GM23338 (cell line): ENCODE data around the gene THEM5. TPM values are rescaled to one million over a fixed set of nuclear protein-coding genes. Genes with fewer than 3 reads are reported as not detected.

Experiments used
- ATAC-seq: fragments of 200-7000 bp; cut with Tn5 transposase; 3 replicates; pipeline ENCODE4 v1.9.1; 2020
- DNase-seq: peaks from one replicate; pipeline ENCODE4 v3.0.0-alpha.2; 2015; ENCODE audit warnings: low spot score
- H2AFZ ChIP-seq: fragments of 200-600 bp; sonication (generic); 2 replicates; pipeline ENCODE4 v1.8.0; 2016; ENCODE audit warnings: antibody characterized with exemption, mild to moderate bottlenecking, moderate library complexity
- H3F3A ChIP-seq: fragments of 200-600 bp; sonication (generic); replicated peaks from 2 replicates; pipeline ENCODE4 v1.8.0; 2017; ENCODE audit warnings: antibody characterized with exemption, mixed run types, low read depth
- H3K27ac ChIP-seq: fragments of 200-600 bp; sonication (generic); 2 replicates; pipeline ENCODE4 v1.6.1; 2016; ENCODE audit warnings: low read depth
- H3K27me3 ChIP-seq: fragments of 200-600 bp; sonication (generic); 2 replicates; pipeline ENCODE4 v1.8.0; 2016; ENCODE audit warnings: mild to moderate bottlenecking, mixed run types, moderate library complexity; ENCODE audit not compliant: insufficient read depth
- H3K36me3 ChIP-seq: fragments of 200-600 bp; sonication (generic); 2 replicates; pipeline ENCODE4 v1.8.0; 2016; ENCODE audit warnings: mild to moderate bottlenecking; ENCODE audit not compliant: insufficient read depth
- H3K4me1 ChIP-seq: fragments of 200-600 bp; sonication (generic); 2 replicates; pipeline ENCODE4 v1.8.0; 2016; ENCODE audit warnings: mild to moderate bottlenecking, moderate library complexity; ENCODE audit not compliant: insufficient read depth
- H3K4me2 ChIP-seq: fragments of 200-600 bp; sonication (generic); 2 replicates; pipeline ENCODE4 v1.7.1; 2017; ENCODE audit warnings: mixed run types
- H3K4me3 ChIP-seq: fragments of 200-600 bp; sonication (generic); 2 replicates; pipeline ENCODE4 v1.6.1; 2016; ENCODE audit warnings: mixed run types
- H3K79me2 ChIP-seq: fragments of 200-600 bp; sonication (generic); replicated peaks from 2 replicates; pipeline ENCODE4 v1.8.0; 2017; ENCODE audit warnings: mild to moderate bottlenecking; ENCODE audit not compliant: insufficient read depth
- H3K9me2 ChIP-seq: fragments of 200-600 bp; sonication (generic); 2 replicates; pipeline ENCODE4 v1.8.0; 2017; ENCODE audit not compliant: insufficient read depth
- H4K20me1 ChIP-seq: fragments of 200-600 bp; sonication (generic); replicated peaks from 2 replicates; pipeline ENCODE4 v1.8.0; 2017; ENCODE audit warnings: mild to moderate bottlenecking; ENCODE audit not compliant: insufficient read depth
- H3K27ac Mint-ChIP-seq: 2 replicates; pipeline ENCODE4 v1.8.0; 2020; ENCODE audit warnings: inconsistent platforms, mild to moderate bottlenecking, moderate library complexity, mixed read lengths
- H3K27me3 Mint-ChIP-seq: 3 replicates; pipeline ENCODE4 v1.8.0; 2022; ENCODE audit warnings: low read depth, mild to moderate bottlenecking, moderate library complexity, mixed read lengths, inconsistent platforms; ENCODE audit not compliant: insufficient read depth, poor library complexity
- H3K36me3 Mint-ChIP-seq: 3 replicates; pipeline ENCODE4 v1.8.0; 2021; ENCODE audit warnings: low read depth, mild to moderate bottlenecking, inconsistent platforms, moderate library complexity, mixed read lengths
- H3K4me1 Mint-ChIP-seq: 3 replicates; pipeline ENCODE4 v1.8.0; 2020; ENCODE audit warnings: mild to moderate bottlenecking, inconsistent platforms, mixed read lengths
- H3K4me3 Mint-ChIP-seq: 3 replicates; pipeline ENCODE4 v1.8.0; 2021; ENCODE audit warnings: moderate library complexity, mild to moderate bottlenecking, inconsistent platforms, mixed read lengths
- H3K9me3 Mint-ChIP-seq: 3 replicates; pipeline ENCODE4 v1.8.0; 2020; ENCODE audit warnings: moderate library complexity, mild to moderate bottlenecking, inconsistent platforms, mixed read lengths
- CREB1 ChIP-seq: fragments of 250-450 bp; sonication (Bioruptor Pico); IDR thresholded peaks from 2 replicates; pipeline ENCODE4 v1.5.0; 2020; ENCODE audit warnings: low read depth, mild to moderate bottlenecking, moderate library complexity
- EZH2 ChIP-seq: fragments of 200-600 bp; sonication (generic); IDR thresholded peaks from one replicate; pipeline ENCODE4 v1.8.0; 2017; ENCODE audit warnings: antibody characterized with exemption, mild to moderate bottlenecking, low read depth; ENCODE audit not compliant: unreplicated experiment
- EZH2phosphoT487 ChIP-seq: fragments of 200-600 bp; sonication (generic); IDR thresholded peaks from one replicate; pipeline ENCODE4 v1.8.1; 2018; ENCODE audit warnings: antibody characterized with exemption; ENCODE audit not compliant: unreplicated experiment
- JUNB ChIP-seq: IDR thresholded peaks from one replicate; pipeline ENCODE4 v1.6.1; 2016; ENCODE audit warnings: antibody characterized with exemption; ENCODE audit not compliant: unreplicated experiment
- NANOG ChIP-seq: IDR thresholded peaks from 2 replicates; pipeline ENCODE4 v1.6.1; 2016; ENCODE audit warnings: antibody characterized with exemption, borderline replicate concordance
- POLR2AphosphoS5 ChIP-seq: IDR thresholded peaks from 2 replicates; pipeline ENCODE4 v1.6.1; 2016; ENCODE audit warnings: antibody characterized with exemption, low read depth
- STAT1 ChIP-seq: IDR thresholded peaks from one replicate; pipeline ENCODE4 v1.6.1; 2016; ENCODE audit warnings: antibody characterized with exemption; ENCODE audit not compliant: unreplicated experiment
- ZNF114 ChIP-seq: fragments of 250-450 bp; sonication (Bioruptor Pico); IDR thresholded peaks from 2 replicates; pipeline ENCODE4 v1.5.0; 2020; ENCODE audit warnings: mild to moderate bottlenecking, moderate library complexity
- ZNF331 ChIP-seq: fragments of 250-450 bp; sonication (Bioruptor Pico); IDR thresholded peaks from 2 replicates; pipeline ENCODE4 v1.5.0; 2020; ENCODE audit warnings: low read depth, mild to moderate bottlenecking, moderate library complexity
- polyA plus RNA-seq: library from polyadenylated mRNA; unstranded; fragments of >200 nt; fragmentation: Nextera tagmentation; extraction: Ambion mirVana; gene quantifications from 2 replicates; pipeline ENCODE4 v1.2.1, GENCODE V29; 2016
- total RNA-seq: library from RNA; depleted of rRNA; stranded (reverse); fragments of >200 nt; shearing (Covaris generic); gene quantifications from 2 replicates; pipeline ENCODE4 v1.2.3, GENCODE V29; 2014
- TF ChIP-seq, protein P1 (sequence below): fragments of 250-450 bp; sonication (Bioruptor Pico); IDR thresholded peaks from 2 replicates; pipeline ENCODE4 v1.5.0; 2020; ENCODE audit warnings: mild to moderate bottlenecking, moderate library complexity
- TF ChIP-seq, protein P2 (sequence below): IDR thresholded peaks from one replicate; pipeline ENCODE4 v1.6.1; 2018; ENCODE audit warnings: antibody characterized with exemption; ENCODE audit not compliant: unreplicated experiment
- TF ChIP-seq, protein P3 (sequence below), 2 experiments: fragments of 200-600 bp in 1 of 2; sonication (generic) in 1 of 2; conservative IDR thresholded peaks; 2 replicates each; pipeline versions ENCODE4 v1.5.1 to v1.6.1; 2016 to 2017; ENCODE audit warnings: antibody characterized with exemption in 2 of 2, low read depth in 2 of 2, mild to moderate bottlenecking in 2 of 2, moderate library complexity in 1 of 2
- TF ChIP-seq, protein P4 (sequence below): IDR thresholded peaks from 2 replicates; pipeline ENCODE4 v1.6.1; 2016; ENCODE audit warnings: antibody characterized with exemption

The THEM5 gene
- total and polyA plus RNA-seq, 2 experiments from 2014 or later, result not detected

DNA sequence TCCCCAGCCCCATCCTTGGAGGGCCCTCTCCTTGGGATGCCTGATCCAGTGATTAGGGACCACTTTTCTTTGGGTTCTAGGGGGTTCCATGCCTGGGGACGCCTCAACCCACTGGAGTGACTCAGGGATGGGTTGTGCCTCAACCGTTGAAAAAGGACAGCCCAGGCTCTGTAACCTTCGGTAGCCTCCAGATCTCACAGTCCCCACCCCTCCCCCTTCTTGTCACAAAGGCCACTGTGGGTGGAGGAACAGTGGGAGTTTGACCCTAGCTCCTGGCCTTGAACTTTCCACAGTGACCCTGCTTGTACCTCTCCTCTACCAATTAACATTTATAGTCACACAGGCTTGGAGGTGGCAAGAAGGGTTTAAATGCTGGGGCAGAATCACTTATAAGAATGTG, 19.3 kb downstream of the THEM5 start:
- Histone ChIP-seq H4K20me1 (no peaks in the 10 kb centered on the region), H3K36me3 (no peaks in the 10 kb centered on the region), H3K9me2 (no peaks in the 10 kb centered on the region), H3K27me3 (peaks cover 24% of the 10 kb centered on the region), H3F3A (peaks cover 2% of the 10 kb centered on the region; the same call in 1 of the 2 replicates), H3K4me2 (no peak overlapping the region), H3K4me1 (peaks cover 27% of the 10 kb centered on the region), H3K4me3 (no peak overlapping the region), H2AFZ (no peak overlapping the region), H3K27ac (no peak overlapping the region), H3K79me2 (no peaks in the 10 kb centered on the region)
- no peak for ATAC-seq
- peaks cover 38% of the 10 kb centered on the region for H3K4me1 Mint-ChIP-seq
- H3K36me3 Mint-ChIP-seq, result no peaks in the 10 kb centered on the region; the same call in 2 of the 3 replicates
- no peak overlapping the region for H3K4me3 Mint-ChIP-seq
- H3K27ac Mint-ChIP-seq, result no peak overlapping the region
- no peak for DNase-seq
- peaks cover 30% of the 10 kb centered on the region for H3K27me3 Mint-ChIP-seq
- peaks cover 4% of the 10 kb centered on the region; the same call in 2 of the 3 replicates for H3K9me3 Mint-ChIP-seq
- TF ChIP-seq, protein P1, sequence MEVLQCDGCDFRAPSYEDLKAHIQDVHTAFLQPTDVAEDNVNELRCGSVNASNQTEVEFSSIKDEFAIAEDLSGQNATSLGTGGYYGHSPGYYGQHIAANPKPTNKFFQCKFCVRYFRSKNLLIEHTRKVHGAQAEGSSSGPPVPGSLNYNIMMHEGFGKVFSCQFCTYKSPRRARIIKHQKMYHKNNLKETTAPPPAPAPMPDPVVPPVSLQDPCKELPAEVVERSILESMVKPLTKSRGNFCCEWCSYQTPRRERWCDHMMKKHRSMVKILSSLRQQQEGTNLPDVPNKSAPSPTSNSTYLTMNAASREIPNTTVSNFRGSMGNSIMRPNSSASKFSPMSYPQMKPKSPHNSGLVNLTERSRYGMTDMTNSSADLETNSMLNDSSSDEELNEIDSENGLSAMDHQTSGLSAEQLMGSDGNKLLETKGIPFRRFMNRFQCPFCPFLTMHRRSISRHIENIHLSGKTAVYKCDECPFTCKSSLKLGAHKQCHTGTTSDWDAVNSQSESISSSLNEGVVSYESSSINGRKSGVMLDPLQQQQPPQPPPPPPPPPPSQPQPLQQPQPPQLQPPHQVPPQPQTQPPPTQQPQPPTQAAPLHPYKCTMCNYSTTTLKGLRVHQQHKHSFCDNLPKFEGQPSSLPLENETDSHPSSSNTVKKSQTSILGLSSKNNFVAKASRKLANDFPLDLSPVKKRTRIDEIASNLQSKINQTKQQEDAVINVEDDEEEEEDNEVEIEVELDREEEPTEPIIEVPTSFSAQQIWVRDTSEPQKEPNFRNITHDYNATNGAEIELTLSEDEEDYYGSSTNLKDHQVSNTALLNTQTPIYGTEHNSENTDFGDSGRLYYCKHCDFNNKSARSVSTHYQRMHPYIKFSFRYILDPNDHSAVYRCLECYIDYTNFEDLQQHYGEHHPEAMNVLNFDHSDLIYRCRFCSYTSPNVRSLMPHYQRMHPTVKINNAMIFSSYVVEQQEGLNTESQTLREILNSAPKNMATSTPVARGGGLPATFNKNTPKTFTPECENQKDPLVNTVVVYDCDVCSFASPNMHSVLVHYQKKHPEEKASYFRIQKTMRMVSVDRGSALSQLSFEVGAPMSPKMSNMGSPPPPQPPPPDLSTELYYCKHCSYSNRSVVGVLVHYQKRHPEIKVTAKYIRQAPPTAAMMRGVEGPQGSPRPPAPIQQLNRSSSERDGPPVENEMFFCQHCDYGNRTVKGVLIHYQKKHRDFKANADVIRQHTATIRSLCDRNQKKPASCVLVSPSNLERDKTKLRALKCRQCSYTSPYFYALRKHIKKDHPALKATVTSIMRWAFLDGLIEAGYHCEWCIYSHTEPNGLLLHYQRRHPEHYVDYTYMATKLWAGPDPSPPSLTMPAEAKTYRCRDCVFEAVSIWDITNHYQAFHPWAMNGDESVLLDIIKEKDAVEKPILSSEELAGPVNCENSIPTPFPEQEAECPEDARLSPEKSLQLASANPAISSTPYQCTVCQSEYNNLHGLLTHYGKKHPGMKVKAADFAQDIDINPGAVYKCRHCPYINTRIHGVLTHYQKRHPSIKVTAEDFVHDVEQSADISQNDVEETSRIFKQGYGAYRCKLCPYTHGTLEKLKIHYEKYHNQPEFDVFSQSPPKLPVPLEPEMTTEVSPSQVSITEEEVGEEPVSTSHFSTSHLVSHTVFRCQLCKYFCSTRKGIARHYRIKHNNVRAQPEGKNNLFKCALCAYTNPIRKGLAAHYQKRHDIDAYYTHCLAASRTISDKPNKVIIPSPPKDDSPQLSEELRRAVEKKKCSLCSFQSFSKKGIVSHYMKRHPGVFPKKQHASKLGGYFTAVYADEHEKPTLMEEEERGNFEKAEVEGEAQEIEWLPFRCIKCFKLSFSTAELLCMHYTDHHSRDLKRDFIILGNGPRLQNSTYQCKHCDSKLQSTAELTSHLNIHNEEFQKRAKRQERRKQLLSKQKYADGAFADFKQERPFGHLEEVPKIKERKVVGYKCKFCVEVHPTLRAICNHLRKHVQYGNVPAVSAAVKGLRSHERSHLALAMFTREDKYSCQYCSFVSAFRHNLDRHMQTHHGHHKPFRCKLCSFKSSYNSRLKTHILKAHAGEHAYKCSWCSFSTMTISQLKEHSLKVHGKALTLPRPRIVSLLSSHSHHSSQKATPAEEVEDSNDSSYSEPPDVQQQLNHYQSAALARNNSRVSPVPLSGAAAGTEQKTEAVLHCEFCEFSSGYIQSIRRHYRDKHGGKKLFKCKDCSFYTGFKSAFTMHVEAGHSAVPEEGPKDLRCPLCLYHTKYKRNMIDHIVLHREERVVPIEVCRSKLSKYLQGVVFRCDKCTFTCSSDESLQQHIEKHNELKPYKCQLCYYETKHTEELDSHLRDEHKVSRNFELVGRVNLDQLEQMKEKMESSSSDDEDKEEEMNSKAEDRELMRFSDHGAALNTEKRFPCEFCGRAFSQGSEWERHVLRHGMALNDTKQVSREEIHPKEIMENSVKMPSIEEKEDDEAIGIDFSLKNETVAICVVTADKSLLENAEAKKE (CRISPR knock-in tag), result no peak
- TF ChIP-seq, protein P2, sequence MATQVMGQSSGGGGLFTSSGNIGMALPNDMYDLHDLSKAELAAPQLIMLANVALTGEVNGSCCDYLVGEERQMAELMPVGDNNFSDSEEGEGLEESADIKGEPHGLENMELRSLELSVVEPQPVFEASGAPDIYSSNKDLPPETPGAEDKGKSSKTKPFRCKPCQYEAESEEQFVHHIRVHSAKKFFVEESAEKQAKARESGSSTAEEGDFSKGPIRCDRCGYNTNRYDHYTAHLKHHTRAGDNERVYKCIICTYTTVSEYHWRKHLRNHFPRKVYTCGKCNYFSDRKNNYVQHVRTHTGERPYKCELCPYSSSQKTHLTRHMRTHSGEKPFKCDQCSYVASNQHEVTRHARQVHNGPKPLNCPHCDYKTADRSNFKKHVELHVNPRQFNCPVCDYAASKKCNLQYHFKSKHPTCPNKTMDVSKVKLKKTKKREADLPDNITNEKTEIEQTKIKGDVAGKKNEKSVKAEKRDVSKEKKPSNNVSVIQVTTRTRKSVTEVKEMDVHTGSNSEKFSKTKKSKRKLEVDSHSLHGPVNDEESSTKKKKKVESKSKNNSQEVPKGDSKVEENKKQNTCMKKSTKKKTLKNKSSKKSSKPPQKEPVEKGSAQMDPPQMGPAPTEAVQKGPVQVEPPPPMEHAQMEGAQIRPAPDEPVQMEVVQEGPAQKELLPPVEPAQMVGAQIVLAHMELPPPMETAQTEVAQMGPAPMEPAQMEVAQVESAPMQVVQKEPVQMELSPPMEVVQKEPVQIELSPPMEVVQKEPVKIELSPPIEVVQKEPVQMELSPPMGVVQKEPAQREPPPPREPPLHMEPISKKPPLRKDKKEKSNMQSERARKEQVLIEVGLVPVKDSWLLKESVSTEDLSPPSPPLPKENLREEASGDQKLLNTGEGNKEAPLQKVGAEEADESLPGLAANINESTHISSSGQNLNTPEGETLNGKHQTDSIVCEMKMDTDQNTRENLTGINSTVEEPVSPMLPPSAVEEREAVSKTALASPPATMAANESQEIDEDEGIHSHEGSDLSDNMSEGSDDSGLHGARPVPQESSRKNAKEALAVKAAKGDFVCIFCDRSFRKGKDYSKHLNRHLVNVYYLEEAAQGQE, result no peak
- TF ChIP-seq EZH2phosphoT487 (no peak), POLR2AphosphoS5 (no peak), STAT1 (no peak), CREB1 (CRISPR knock-in tag) (no peak), ZNF331 (CRISPR knock-in tag) (no peak), ZNF114 (CRISPR knock-in tag) (no peak), JUNB (no peak), EZH2 (no peak), NANOG (no peak)
- TF ChIP-seq, protein P3, sequence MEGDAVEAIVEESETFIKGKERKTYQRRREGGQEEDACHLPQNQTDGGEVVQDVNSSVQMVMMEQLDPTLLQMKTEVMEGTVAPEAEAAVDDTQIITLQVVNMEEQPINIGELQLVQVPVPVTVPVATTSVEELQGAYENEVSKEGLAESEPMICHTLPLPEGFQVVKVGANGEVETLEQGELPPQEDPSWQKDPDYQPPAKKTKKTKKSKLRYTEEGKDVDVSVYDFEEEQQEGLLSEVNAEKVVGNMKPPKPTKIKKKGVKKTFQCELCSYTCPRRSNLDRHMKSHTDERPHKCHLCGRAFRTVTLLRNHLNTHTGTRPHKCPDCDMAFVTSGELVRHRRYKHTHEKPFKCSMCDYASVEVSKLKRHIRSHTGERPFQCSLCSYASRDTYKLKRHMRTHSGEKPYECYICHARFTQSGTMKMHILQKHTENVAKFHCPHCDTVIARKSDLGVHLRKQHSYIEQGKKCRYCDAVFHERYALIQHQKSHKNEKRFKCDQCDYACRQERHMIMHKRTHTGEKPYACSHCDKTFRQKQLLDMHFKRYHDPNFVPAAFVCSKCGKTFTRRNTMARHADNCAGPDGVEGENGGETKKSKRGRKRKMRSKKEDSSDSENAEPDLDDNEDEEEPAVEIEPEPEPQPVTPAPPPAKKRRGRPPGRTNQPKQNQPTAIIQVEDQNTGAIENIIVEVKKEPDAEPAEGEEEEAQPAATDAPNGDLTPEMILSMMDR (conservative IDR thresholded peaks at IDR 0.05; ENCODE audit: low read depth in 2 of 2), result no peak
- TF ChIP-seq, protein P4, sequence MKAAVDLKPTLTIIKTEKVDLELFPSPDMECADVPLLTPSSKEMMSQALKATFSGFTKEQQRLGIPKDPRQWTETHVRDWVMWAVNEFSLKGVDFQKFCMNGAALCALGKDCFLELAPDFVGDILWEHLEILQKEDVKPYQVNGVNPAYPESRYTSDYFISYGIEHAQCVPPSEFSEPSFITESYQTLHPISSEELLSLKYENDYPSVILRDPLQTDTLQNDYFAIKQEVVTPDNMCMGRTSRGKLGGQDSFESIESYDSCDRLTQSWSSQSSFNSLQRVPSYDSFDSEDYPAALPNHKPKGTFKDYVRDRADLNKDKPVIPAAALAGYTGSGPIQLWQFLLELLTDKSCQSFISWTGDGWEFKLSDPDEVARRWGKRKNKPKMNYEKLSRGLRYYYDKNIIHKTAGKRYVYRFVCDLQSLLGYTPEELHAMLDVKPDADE, result no peak
